Upper lobe of right lung (tissue), 1 donor: ENCODE data around the gene AGPAT1. TPM values are rescaled to one million over a fixed set of nuclear protein-coding genes. Genes with fewer than 3 reads are reported as not detected.

Source experiments
- ATAC-seq: fragments of 200-7000 bp; cut with Tn5 transposase; one replicate; pipeline ENCODE4 v1.9.1; 2020; ENCODE audit warnings: mild to moderate bottlenecking, moderate library complexity
- DNase-seq: peaks from one replicate; pipeline ENCODE4 v3.0.0-alpha.2; 2020
- H3K27ac ChIP-seq: fragments of 200-600 bp; one replicate; pipeline ENCODE4 v1.8.0; 2022
- H3K27me3 ChIP-seq: fragments of 200-600 bp; one replicate; pipeline ENCODE4 v1.8.0; 2022; ENCODE audit warnings: mild to moderate bottlenecking
- H3K36me3 ChIP-seq: fragments of 200-600 bp; one replicate; pipeline ENCODE4 v1.8.0; 2022
- H3K4me1 ChIP-seq: fragments of 200-600 bp; one replicate; pipeline ENCODE4 v1.8.0; 2022
- H3K4me3 ChIP-seq: fragments of 200-600 bp; one replicate; pipeline ENCODE4 v1.8.0; 2022; ENCODE audit warnings: mild to moderate bottlenecking
- H3K9me3 ChIP-seq: fragments of 200-600 bp; one replicate; pipeline ENCODE4 v1.8.0; 2022
- CTCF ChIP-seq: fragments of 200-600 bp; IDR thresholded peaks from one replicate; pipeline ENCODE4 v1.8.0; 2022; ENCODE audit warnings: antibody characterized with exemption
- intact Hi-C: fragments of 100-400 bp; cut with DNase I; formaldehyde crosslinking; loops from one replicate; pipeline ENCODE4 v1.11.0; 2022
- total RNA-seq: library from RNA; stranded (reverse); fragmentation: NEBNext Ultra II Directional; extraction: Animal tissue kit (Norgen Biotek cat#: 25700); gene quantifications from one replicate; pipeline ENCODE4 v1.2.1, GENCODE V29; 2021
- donor health status: DM: no; HTN: yes; CAD: no; lungs with severe emphysema.

The AGPAT1 gene
- total RNA-seq, 1 donor from 2014 or later = 53.0 TPM

DNA sequence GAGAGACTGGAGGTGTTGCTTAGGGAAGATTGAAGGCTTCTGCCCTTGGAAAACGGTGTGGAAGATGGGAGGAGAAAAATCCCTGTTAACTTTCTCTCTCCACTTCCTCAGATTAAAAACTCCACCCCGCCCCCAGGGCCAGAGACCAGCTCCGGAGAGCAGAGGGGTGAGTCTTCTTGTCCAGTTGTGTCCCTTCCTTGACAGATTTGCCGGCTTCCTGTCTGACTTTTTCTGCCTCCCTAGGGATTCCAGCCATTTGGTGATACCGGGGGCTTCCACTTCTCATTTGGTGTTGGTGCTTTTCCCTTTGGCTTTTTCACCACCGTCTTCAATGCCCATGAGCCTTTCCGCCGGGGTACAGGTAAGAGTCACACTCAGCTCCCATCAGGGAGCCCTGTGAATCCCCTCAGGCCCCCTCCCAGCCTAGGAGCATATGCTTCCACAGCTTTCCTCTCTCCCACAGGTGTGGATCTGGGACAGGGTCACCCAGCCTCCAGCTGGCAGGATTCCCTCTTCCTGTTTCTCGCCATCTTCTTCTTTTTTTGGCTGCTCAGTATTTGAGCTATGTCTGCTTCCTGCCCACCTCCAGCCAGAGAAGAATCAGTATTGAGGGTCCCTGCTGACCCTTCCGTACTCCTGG is 4.0 kb upstream of the AGPAT1 start:
- Histone ChIP-seq H3K4me1 (peaks cover 44% of the 10 kb centered on the region), H3K36me3 (peaks cover 26% of the 10 kb centered on the region), H3K9me3 (no peaks in the 10 kb centered on the region), H3K4me3 (no peak overlapping the region), H3K27ac (no peak overlapping the region), H3K27me3 (no peaks in the 10 kb centered on the region)
- TF ChIP-seq CTCF = no peak
- intact Hi-C loops = no loop called here
- no peak for DNase-seq
- ATAC-seq = no peak

DNA sequence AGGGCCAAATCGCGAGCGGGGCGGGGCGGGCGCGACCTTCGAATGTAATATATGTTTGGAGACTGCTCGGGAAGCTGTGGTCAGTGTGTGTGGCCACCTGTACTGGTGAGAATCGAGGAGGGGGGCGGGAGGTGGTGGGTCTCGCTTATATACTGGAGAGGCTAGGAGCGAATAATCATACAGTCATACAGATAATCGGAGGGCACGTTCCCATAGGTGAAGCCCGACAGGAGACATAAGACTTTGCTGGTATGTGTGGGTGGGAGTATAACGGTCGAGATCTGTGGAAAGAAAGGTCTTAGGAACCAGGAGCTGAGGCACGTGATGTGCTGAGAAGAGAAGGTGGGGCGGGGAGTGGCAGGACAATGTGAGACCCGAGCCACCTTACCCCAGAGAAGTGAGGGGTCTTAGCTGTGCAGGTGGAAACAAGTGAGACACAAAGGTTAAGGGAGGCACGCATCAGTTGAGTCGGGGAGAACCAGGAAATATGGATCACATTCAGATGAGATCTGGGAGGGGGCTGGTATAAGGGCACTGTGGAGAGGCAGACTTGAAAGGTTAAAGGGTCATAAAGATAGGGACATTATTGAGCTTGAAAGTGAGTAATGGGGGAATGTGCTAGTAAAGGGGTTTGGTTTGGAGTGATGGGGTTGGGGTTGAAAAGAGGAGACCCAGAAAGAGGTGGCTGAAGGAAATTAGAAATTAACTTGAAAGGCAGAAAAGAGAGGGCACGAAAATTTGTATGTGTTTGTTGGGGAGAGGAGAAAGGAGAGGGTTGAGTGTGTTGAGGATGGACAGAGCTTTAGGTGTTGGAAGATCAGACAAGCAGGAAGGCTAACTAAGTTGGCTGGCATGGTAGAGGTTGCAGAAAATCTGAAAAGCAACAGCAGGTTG is 2.9 kb upstream of the AGPAT1 start:
- ATAC-seq (no peak), DNase-seq (peak; percentile 85)
- H3K4me1 ChIP-seq = peaks cover 40% of the 10 kb centered on the region
- H3K27me3 ChIP-seq = no peaks in the 10 kb centered on the region
- H3K27ac ChIP-seq = peak overlapping the region; percentile 98
- peak overlapping the region; percentile 85 for H3K4me3 ChIP-seq
- H3K9me3 ChIP-seq = no peaks in the 10 kb centered on the region
- TF ChIP-seq CTCF = no peak
- intact Hi-C loops = no loop called here
- peaks cover 26% of the 10 kb centered on the region for H3K36me3 ChIP-seq

DNA sequence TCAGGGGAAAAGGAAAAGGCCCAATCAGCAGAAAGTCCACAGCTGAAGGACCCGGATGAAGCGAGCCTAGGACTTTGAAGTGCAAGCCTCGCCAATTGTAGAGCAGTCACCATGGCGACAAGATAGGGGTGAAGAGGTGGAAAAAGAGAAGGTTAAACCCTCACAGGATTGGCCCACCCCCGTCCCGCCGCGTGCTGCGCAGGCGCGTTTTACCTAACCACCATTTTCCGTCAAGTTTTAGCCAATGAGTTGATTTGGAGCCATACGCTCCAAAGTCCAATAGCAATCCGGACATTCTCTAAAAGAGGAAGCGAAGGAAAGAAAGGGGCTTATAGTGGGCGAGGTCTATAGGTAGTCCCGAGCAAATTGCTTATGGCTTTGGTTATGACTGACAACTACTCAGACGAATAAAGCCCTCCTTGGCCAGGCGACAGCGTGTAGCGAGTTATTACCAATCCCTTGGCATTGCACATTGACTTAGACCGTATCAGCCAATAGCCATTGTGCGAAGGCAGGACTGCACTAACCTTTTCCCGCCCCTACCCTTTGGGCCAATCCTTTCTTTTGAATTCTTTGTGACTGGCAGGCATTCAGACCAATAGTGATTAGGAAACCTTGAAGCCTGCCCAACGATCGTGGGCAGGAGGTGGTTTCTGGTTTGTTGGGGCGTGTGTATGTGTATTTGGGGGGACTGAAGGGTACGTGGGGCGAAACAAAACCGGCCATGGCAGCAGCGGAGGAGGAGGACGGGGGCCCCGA is 2.1 kb upstream of the AGPAT1 start, which contains the start of gene RNF5:
TSS of gene RNF5 (plus strand) at position 618 of the 759 bp plus-strand sequence. CDS start at position 725, 107 bp downstream.
- Histone ChIP-seq H3K36me3 (peaks cover 26% of the 10 kb centered on the region), H3K27me3 (no peaks in the 10 kb centered on the region), H3K4me3 (peak within 1 kb of the TSS; percentile 85), H3K9me3 (no peaks in the 10 kb centered on the region), H3K4me1 (peaks cover 37% of the 10 kb centered on the region), H3K27ac (peak within 1 kb of the TSS; percentile 98)
- ATAC-seq = peak; percentile 84
- DNase-seq = peak; percentile 96
- intact Hi-C loops = no loop called here
- no peak for TF ChIP-seq CTCF

DNA sequence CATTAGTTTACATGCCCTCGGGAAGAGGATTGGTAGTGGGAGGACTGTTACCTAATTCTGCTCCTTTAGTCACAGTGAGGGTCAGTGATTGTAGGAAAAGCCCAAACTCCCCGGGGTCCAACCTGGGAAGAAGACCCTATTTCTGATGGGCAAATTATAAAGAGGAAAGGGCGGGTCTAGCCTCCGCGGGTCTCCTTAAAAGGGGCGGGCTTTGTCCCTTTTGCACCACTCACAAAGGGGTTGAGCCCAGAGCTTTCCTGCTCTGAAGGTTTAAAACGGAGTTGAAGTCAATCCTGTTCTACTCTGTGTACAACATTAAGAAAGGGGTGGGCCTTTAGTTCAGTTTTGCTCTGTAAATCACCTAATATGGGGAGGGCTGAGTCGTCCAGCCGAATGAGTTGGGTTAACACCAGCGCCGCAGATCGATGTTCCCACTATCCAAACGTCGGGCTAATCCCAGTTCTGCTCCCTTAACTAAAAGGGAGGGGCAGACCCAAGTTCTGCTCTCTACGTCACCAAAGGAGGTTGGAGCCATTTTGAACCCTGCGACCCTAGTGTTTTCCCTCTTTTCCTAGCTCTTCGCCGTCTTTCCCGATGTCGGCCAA is 1.4 kb upstream of the AGPAT1 start:
- no peak for DNase-seq
- Histone ChIP-seq H3K4me1 (peaks cover 37% of the 10 kb centered on the region), H3K27ac (peak overlapping the region; percentile 98), H3K27me3 (no peaks in the 10 kb centered on the region), H3K9me3 (no peaks in the 10 kb centered on the region), H3K4me3 (peak overlapping the region; percentile 85), H3K36me3 (peaks cover 20% of the 10 kb centered on the region)
- intact Hi-C loops = no loop called here
- TF ChIP-seq CTCF = no peak
- ATAC-seq = no peak

- DNase-seq = no peak
- ATAC-seq = no peak
- H3K4me1 ChIP-seq = peaks cover 37% of the 10 kb centered on the region
- H3K36me3 ChIP-seq = peaks cover 15% of the 10 kb centered on the region
- intact Hi-C loops = no loop called here
- TF ChIP-seq CTCF = no peak
- peak overlapping the region; percentile 85 for H3K4me3 ChIP-seq
- no peaks in the 10 kb centered on the region for H3K9me3 ChIP-seq
- H3K27ac ChIP-seq = peak overlapping the region; percentile 98
- H3K27me3 ChIP-seq = no peaks in the 10 kb centered on the region
Observed at GRCh38 chr6:32176476-32177182, 745 bp upstream of the AGPAT1 start.
